K562 (cell line): ENCODE results near the gene PI4K2A. TPM values are rescaled to one million over a fixed set of nuclear protein-coding genes. Genes with fewer than 3 reads are reported as not detected.

Experiments used
- CHD1 ChIP-seq: fragments of 200-600 bp; sonication (generic); IDR thresholded peaks from one replicate; pipeline ENCODE4 v1.6.1; 2012; ENCODE audit warnings: mild to moderate bottlenecking, moderate library complexity, low read length, inconsistent platforms
- CREB1 ChIP-seq, 2 experiments: sonication (generic) in 1 of 2; formaldehyde crosslinking in 1 of 2; IDR thresholded peaks; 2 replicates each; pipeline versions ENCODE4 v1.6.1 to v1.8.0; 2012 to 2022; ENCODE audit warnings: inconsistent platforms in 1 of 2, mild to moderate bottlenecking in 1 of 2, missing genetic modification reagents in 1 of 2, moderate library complexity in 1 of 2
- IFI16 ChIP-seq: fragments of 250-450 bp; sonication (Bioruptor Pico); IDR thresholded peaks from 2 replicates; pipeline ENCODE4 v2.1.2; 2022; ENCODE audit warnings: mild to moderate bottlenecking, inconsistent platforms
- JUN ChIP-seq, 2 experiments: sonication (generic) in 1 of 2; formaldehyde crosslinking in 1 of 2; IDR thresholded peaks; 2 replicates each; pipeline versions ENCODE4 v1.6.1 to v1.8.0; 2012 to 2022; ENCODE audit warnings: borderline replicate concordance in 2 of 2, mild to moderate bottlenecking in 2 of 2, improper control_type of control experiment in 1 of 2, low read depth in 1 of 2, low read length in 1 of 2, missing genetic modification reagents in 1 of 2
- NCOA2 ChIP-seq, 2 experiments: fragments of 450-650 bp; IDR thresholded peaks; 2 replicates each; pipeline ENCODE4 v1.6.1; 2018; ENCODE audit warnings: mild to moderate bottlenecking in 2 of 2, moderate library complexity in 1 of 2; ENCODE audit not compliant: partially characterized antibody in 2 of 2
- NFYB ChIP-seq: IDR thresholded peaks from 2 replicates; pipeline ENCODE4 v1.6.1; 2011; ENCODE audit warnings: mild to moderate bottlenecking, moderate library complexity; ENCODE audit not compliant: insufficient read length; ENCODE audit errors: extremely low read depth
- NUFIP1 ChIP-seq: fragments of 450-650 bp; IDR thresholded peaks from 2 replicates; pipeline ENCODE4 v1.6.1; 2018; ENCODE audit not compliant: partially characterized antibody
- PTRF ChIP-seq: fragments of 450-650 bp; IDR thresholded peaks from 2 replicates; pipeline ENCODE4 v1.6.1; 2016; ENCODE audit warnings: mild to moderate bottlenecking, missing genetic modification characterization, missing compliant biosample characterization
- SETDB1 ChIP-seq: IDR thresholded peaks from one replicate; pipeline ENCODE4 v1.6.1; 2012; ENCODE audit warnings: low read length, control low read depth, inconsistent platforms
- SIN3B ChIP-seq: fragments of 450-650 bp; IDR thresholded peaks from 2 replicates; pipeline ENCODE4 v1.6.1; 2017; ENCODE audit warnings: low read depth, mild to moderate bottlenecking, moderate library complexity
- SRSF1 ChIP-seq: fragments of 200-400 bp; formaldehyde crosslinking; IDR thresholded peaks from 2 replicates; pipeline ENCODE4 v1.6.1; 2017; ENCODE audit warnings: mild to moderate bottlenecking, low read depth, low read length, moderate library complexity
- SRSF7 ChIP-seq: fragments of 200-400 bp; formaldehyde crosslinking; optimal IDR thresholded peaks from 2 replicates; pipeline ENCODE3; 2017; ENCODE audit warnings: mild to moderate bottlenecking, low read depth, low read length
- XRCC4 ChIP-seq: IDR thresholded peaks from one replicate; pipeline ENCODE4 v1.6.1; 2011; ENCODE audit not compliant: insufficient read depth, insufficient read length; ENCODE audit errors: extremely low read depth
- ZBTB7A ChIP-seq: IDR thresholded peaks from 2 replicates; pipeline ENCODE4 v1.6.1; 2011; ENCODE audit warnings: low read depth, mild to moderate bottlenecking, low read length, moderate library complexity, borderline replicate concordance; ENCODE audit not compliant: control insufficient read depth
- ZC3H4 ChIP-seq: sonication (generic); formaldehyde crosslinking; IDR thresholded peaks from 2 replicates; pipeline ENCODE4 v1.9.0; 2021; ENCODE audit warnings: missing genetic modification reagents, borderline replicate concordance
- polyA plus RNA-seq, 8 experiments: library from polyadenylated mRNA; depleted of rRNA in 4 of 8; stranded (reverse) in 5 of 8; unstranded in 3 of 8; fragments of >200 nt; fragmentation: Nextera tagmentation in 2 of 8; fragmentation: Illumina TruSeq in 1 of 8; extraction: Ambion mirVana in 2 of 8; extraction: Trizol in 1 of 8; gene quantifications; 2 replicates each; pipeline versions ENCODE4 v1.2.1 to v1.2.3, GENCODE V29; 2011 to 2014; ENCODE audit warnings: inconsistent platforms in 1 of 8, missing spikeins in 1 of 8
- total RNA-seq, 7 experiments: library from RNA; depleted of rRNA in 6 of 7; stranded (reverse); fragments of >200 nt in 6 of 7; fragmentation: Illumina TruSeq in 2 of 7; extraction: Trizol in 2 of 7; gene quantifications; 2 replicates each; pipeline versions ENCODE4 v1.2.1 to v1.2.3, GENCODE V29; 2011 to 2021; ENCODE audit warnings: low replicate concordance in 1 of 7
- TF ChIP-seq, protein P1 (sequence below): fragments of 250-450 bp; sonication (Bioruptor Pico); IDR thresholded peaks from 2 replicates; pipeline ENCODE4 v1.4.0; 2020
- TF ChIP-seq, protein P2 (sequence below), 2 experiments: fragments of 450-650 bp in 1 of 2; IDR thresholded peaks; 2 replicates each; pipeline ENCODE4 v1.6.1; 2011 to 2017; ENCODE audit warnings: low read depth in 2 of 2, antibody characterized with exemption in 1 of 2, borderline replicate concordance in 1 of 2, low read length in 1 of 2, mild to moderate bottlenecking in 1 of 2, mixed read lengths in 1 of 2; ENCODE audit not compliant: control insufficient read depth in 1 of 2

Gene PI4K2A
- total and polyA plus RNA-seq, 9 of the 15 experiments (the other 6 are each of a cell fraction or from before 2014, with no cell fraction given), result 4.4 to 28.4 (median 16.5) TPM

DNA sequence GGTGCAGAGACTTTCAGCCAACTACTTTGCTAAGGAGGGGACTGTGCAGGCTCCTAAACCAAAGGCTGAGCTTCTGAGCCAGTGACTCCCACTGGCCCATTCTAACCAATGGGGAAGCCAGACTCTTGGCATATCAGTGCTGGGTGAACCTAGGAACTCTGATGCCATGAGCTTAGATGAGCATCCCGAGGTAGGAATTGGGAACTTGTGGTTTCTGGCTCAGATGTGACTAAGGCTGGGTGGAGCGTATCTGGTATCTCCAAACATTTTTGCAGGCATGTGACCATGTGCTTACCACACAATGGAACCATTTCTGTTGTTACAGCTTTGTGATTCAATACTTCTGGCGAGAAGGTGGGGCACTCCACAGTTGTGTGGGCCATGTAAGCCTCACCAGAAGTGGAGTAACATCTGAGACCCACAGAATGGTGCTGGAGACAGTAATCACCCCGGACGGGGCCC, 49.1 kb downstream of the PI4K2A start (continued):
- TF ChIP-seq, protein P1, sequence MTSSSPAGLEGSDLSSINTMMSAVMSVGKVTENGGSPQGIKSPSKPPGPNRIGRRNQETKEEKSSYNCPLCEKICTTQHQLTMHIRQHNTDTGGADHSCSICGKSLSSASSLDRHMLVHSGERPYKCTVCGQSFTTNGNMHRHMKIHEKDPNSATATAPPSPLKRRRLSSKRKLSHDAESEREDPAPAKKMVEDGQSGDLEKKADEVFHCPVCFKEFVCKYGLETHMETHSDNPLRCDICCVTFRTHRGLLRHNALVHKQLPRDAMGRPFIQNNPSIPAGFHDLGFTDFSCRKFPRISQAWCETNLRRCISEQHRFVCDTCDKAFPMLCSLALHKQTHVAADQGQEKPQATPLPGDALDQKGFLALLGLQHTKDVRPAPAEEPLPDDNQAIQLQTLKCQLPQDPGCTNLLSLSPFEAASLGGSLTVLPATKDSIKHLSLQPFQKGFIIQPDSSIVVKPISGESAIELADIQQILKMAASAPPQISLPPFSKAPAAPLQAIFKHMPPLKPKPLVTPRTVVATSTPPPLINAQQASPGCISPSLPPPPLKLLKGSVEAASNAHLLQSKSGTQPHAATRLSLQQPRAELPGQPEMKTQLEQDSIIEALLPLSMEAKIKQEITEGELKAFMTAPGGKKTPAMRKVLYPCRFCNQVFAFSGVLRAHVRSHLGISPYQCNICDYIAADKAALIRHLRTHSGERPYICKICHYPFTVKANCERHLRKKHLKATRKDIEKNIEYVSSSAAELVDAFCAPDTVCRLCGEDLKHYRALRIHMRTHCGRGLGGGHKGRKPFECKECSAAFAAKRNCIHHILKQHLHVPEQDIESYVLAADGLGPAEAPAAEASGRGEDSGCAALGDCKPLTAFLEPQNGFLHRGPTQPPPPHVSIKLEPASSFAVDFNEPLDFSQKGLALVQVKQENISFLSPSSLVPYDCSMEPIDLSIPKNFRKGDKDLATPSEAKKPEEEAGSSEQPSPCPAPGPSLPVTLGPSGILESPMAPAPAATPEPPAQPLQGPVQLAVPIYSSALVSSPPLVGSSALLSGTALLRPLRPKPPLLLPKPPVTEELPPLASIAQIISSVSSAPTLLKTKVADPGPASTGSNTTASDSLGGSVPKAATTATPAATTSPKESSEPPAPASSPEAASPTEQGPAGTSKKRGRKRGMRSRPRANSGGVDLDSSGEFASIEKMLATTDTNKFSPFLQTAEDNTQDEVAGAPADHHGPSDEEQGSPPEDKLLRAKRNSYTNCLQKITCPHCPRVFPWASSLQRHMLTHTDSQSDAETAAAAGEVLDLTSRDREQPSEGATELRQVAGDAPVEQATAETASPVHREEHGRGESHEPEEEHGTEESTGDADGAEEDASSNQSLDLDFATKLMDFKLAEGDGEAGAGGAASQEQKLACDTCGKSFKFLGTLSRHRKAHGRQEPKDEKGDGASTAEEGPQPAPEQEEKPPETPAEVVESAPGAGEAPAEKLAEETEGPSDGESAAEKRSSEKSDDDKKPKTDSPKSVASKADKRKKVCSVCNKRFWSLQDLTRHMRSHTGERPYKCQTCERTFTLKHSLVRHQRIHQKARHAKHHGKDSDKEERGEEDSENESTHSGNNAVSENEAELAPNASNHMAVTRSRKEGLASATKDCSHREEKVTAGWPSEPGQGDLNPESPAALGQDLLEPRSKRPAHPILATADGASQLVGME (CRISPR knock-in tag), result no peak
- no peak for TF ChIP-seq CREB1 (IDR thresholded peaks at IDR 0.05)
- TF ChIP-seq CREB1 (CRISPR knock-in tag; IDR thresholded peaks at IDR 0.05), result no peak
- TF ChIP-seq NUFIP1, result no peak
- TF ChIP-seq PTRF (tag), result 0 out of 2 replicates have a peak, but pooled peaks have one; percentile 15
- TF ChIP-seq, protein P2, sequence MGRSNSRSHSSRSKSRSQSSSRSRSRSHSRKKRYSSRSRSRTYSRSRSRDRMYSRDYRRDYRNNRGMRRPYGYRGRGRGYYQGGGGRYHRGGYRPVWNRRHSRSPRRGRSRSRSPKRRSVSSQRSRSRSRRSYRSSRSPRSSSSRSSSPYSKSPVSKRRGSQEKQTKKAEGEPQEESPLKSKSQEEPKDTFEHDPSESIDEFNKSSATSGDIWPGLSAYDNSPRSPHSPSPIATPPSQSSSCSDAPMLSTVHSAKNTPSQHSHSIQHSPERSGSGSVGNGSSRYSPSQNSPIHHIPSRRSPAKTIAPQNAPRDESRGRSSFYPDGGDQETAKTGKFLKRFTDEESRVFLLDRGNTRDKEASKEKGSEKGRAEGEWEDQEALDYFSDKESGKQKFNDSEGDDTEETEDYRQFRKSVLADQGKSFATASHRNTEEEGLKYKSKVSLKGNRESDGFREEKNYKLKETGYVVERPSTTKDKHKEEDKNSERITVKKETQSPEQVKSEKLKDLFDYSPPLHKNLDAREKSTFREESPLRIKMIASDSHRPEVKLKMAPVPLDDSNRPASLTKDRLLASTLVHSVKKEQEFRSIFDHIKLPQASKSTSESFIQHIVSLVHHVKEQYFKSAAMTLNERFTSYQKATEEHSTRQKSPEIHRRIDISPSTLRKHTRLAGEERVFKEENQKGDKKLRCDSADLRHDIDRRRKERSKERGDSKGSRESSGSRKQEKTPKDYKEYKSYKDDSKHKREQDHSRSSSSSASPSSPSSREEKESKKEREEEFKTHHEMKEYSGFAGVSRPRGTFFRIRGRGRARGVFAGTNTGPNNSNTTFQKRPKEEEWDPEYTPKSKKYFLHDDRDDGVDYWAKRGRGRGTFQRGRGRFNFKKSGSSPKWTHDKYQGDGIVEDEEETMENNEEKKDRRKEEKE (IDR thresholded peaks at IDR 0.05; ENCODE audit: borderline replicate concordance in 1 of 2, control insufficient read depth in 1 of 2, low read depth in 2 of 2, low read length in 1 of 2), result no peak
- TF ChIP-seq NFYB, result peak; percentile 6
- 0 out of 2 replicates have a peak, but pooled peaks have one; percentile 27 for TF ChIP-seq JUN (IDR thresholded peaks at IDR 0.05; ENCODE audit: borderline replicate concordance, low read depth, low read length)
- no peak for TF ChIP-seq JUN (CRISPR knock-in tag; IDR thresholded peaks at IDR 0.05; ENCODE audit: borderline replicate concordance)
- TF ChIP-seq ZC3H4 (CRISPR knock-in tag), result no peak
- no peak for TF ChIP-seq SRSF7
- TF ChIP-seq XRCC4, result no peak
- no peak for TF ChIP-seq ZBTB7A
- TF ChIP-seq SRSF1, result no peak
- no peak for TF ChIP-seq NCOA2 (IDR thresholded peaks at IDR 0.05; ENCODE audit: partially characterized antibody in 2 of 2)
- no peak for TF ChIP-seq SETDB1
- no peak for TF ChIP-seq SIN3B
- no peak for TF ChIP-seq CHD1
- no peak for TF ChIP-seq IFI16 (CRISPR knock-in tag)
